ENCODE data around the gene NXPE3. TPM values are rescaled to one million over a fixed set of nuclear protein-coding genes. Genes with fewer than 3 reads are reported as not detected.

NXPE3 gene
- total RNA-seq, 1 experiment from 2014 or later, result 3.9 TPM

GRCh38 chr3:101829874-101830273, 50.9 kb downstream of the NXPE3 start:
- Mint-ChIP-seq H3K27ac (ENCODE audit: low read depth, unreplicated experiment) (peak overlapping the region; percentile 87), H3K27me3 (ENCODE audit: insufficient read depth, unreplicated experiment) (no peaks in the 10 kb centered on the region), H3K9me3 (ENCODE audit: unreplicated experiment) (no peaks in the 10 kb centered on the region), H3K36me3 (ENCODE audit: insufficient read depth, unreplicated experiment) (peaks cover 11% of the 10 kb centered on the region), H3K4me1 (ENCODE audit: insufficient read depth, unreplicated experiment) (peaks cover 25% of the 10 kb centered on the region), H3K4me3 (ENCODE audit: unreplicated experiment) (no peak overlapping the region)
- intact Hi-C loops (cut with micrococcal nuclease), result loop anchor here (2.0 kb wide), 1 partner anchor 19 kb away; the partner anchor contains the start of gene NFKBIZ
- CTCF ChIA-PET, result interaction anchor here (1.0 to 1.6 kb wide), 5 partner anchors 9 to 399 kb away, joined by 3 to 10 read pairs (median 5); no protein-coding TSS in a partner anchor
- BruUV-seq (replicated peaks), result no TSS peak
- DNase-seq (ENCODE audit: unreplicated experiment), result no peak
- POLR2A ChIA-PET, result interaction anchor here (0.7 to 6.6 kb wide), 8 partner anchors 9 to 394 kb away, joined by 3 to 121 read pairs (median 4); partner anchors contain the start of gene NFKBIZ
- TF ChIP-seq, protein P1, sequence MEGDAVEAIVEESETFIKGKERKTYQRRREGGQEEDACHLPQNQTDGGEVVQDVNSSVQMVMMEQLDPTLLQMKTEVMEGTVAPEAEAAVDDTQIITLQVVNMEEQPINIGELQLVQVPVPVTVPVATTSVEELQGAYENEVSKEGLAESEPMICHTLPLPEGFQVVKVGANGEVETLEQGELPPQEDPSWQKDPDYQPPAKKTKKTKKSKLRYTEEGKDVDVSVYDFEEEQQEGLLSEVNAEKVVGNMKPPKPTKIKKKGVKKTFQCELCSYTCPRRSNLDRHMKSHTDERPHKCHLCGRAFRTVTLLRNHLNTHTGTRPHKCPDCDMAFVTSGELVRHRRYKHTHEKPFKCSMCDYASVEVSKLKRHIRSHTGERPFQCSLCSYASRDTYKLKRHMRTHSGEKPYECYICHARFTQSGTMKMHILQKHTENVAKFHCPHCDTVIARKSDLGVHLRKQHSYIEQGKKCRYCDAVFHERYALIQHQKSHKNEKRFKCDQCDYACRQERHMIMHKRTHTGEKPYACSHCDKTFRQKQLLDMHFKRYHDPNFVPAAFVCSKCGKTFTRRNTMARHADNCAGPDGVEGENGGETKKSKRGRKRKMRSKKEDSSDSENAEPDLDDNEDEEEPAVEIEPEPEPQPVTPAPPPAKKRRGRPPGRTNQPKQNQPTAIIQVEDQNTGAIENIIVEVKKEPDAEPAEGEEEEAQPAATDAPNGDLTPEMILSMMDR (IDR thresholded peaks at IDR 0.05; ENCODE audit: unreplicated experiment), result no peak

GRCh38 chr3:101833446-101833974, 54.5 kb downstream of the NXPE3 start:
- ChIA-PET POLR2A (interaction anchor here (0.9 to 2.0 kb wide), 2 partner anchors 16 to 17 kb away, joined by 3 to 7 read pairs; partner anchors contain the start of gene NFKBIZ), CTCF (interaction anchor here (0.7 to 1.1 kb wide), 2 partner anchors 25 to 32 kb away, joined by 3 to 5 read pairs; no protein-coding TSS in a partner anchor)
- Mint-ChIP-seq H3K4me3 (ENCODE audit: unreplicated experiment) (no peak overlapping the region), H3K27me3 (ENCODE audit: insufficient read depth, unreplicated experiment) (no peaks in the 10 kb centered on the region), H3K4me1 (ENCODE audit: insufficient read depth, unreplicated experiment) (peaks cover 26% of the 10 kb centered on the region), H3K27ac (ENCODE audit: low read depth, unreplicated experiment) (no peak overlapping the region), H3K36me3 (ENCODE audit: insufficient read depth, unreplicated experiment) (peaks cover 11% of the 10 kb centered on the region), H3K9me3 (ENCODE audit: unreplicated experiment) (no peaks in the 10 kb centered on the region)
- intact Hi-C loops (cut with micrococcal nuclease), result no loop called here
- no TSS peak for BruUV-seq (replicated peaks)
- TF ChIP-seq, protein P1 (IDR thresholded peaks at IDR 0.05; ENCODE audit: unreplicated experiment), result no peak
- no peak for DNase-seq (ENCODE audit: unreplicated experiment)

- TF ChIP-seq, protein P1 (IDR thresholded peaks at IDR 0.05; ENCODE audit: unreplicated experiment), result no peak
- H3K4me3 Mint-ChIP-seq (ENCODE audit: unreplicated experiment), result no peak overlapping the region
- intact Hi-C loops (cut with micrococcal nuclease), result no loop called here
- H3K36me3 Mint-ChIP-seq (ENCODE audit: insufficient read depth, unreplicated experiment), result peaks cover 9% of the 10 kb centered on the region
- DNase-seq (ENCODE audit: unreplicated experiment), result no peak
- POLR2A ChIA-PET, result interaction anchor here (0.9 to 3.1 kb wide), 5 partner anchors 9 to 294 kb away, joined by 3 to 21 read pairs (median 4); partner anchors contain the start of gene NFKBIZ
- CTCF ChIA-PET, result interaction anchor here (0.6 to 1.3 kb wide), 5 partner anchors 14 to 393 kb away, joined by 3 to 6 read pairs (median 3); partner anchors contain the start of gene NFKBIZ
- H3K27ac Mint-ChIP-seq (ENCODE audit: low read depth, unreplicated experiment), result peak overlapping the region; percentile 79
- BruUV-seq (replicated peaks), result no TSS peak
- H3K27me3 Mint-ChIP-seq (ENCODE audit: insufficient read depth, unreplicated experiment), result no peaks in the 10 kb centered on the region
- H3K9me3 Mint-ChIP-seq (ENCODE audit: unreplicated experiment), result no peaks in the 10 kb centered on the region
- H3K4me1 Mint-ChIP-seq (ENCODE audit: insufficient read depth, unreplicated experiment), result peaks cover 18% of the 10 kb centered on the region
Observed at GRCh38 chr3:101835676-101836075, 56.7 kb downstream of the NXPE3 start.

GRCh38 chr3:101836160-101836559, 57.1 kb downstream of the NXPE3 start:
- H3K27me3 Mint-ChIP-seq (ENCODE audit: insufficient read depth, unreplicated experiment), result no peaks in the 10 kb centered on the region
- intact Hi-C loops (cut with micrococcal nuclease), result no loop called here
- peak overlapping the region; percentile 79 for H3K27ac Mint-ChIP-seq (ENCODE audit: low read depth, unreplicated experiment)
- no peak overlapping the region for H3K4me3 Mint-ChIP-seq (ENCODE audit: unreplicated experiment)
- peaks cover 9% of the 10 kb centered on the region for H3K36me3 Mint-ChIP-seq (ENCODE audit: insufficient read depth, unreplicated experiment)
- H3K4me1 Mint-ChIP-seq (ENCODE audit: insufficient read depth, unreplicated experiment), result peaks cover 18% of the 10 kb centered on the region
- no peaks in the 10 kb centered on the region for H3K9me3 Mint-ChIP-seq (ENCODE audit: unreplicated experiment)
- no peak for DNase-seq (ENCODE audit: unreplicated experiment)
- no TSS peak for BruUV-seq (replicated peaks)
- TF ChIP-seq, protein P1 (IDR thresholded peaks at IDR 0.05; ENCODE audit: unreplicated experiment), result no peak
- POLR2A ChIA-PET, result interaction anchor here (1.2 to 3.1 kb wide), 5 partner anchors 9 to 294 kb away, joined by 3 to 21 read pairs (median 4); partner anchors contain the start of genes NFKBIZ and PCNP
- CTCF ChIA-PET, result interaction anchor here (0.9 to 1.3 kb wide), 4 partner anchors 13 to 393 kb away, joined by 3 to 6 read pairs (median 4); partner anchors contain the start of gene NFKBIZ
